Measurements from ENCODE around the gene B4GALT6. TPM values are rescaled to one million over a fixed set of nuclear protein-coding genes. Genes with fewer than 3 reads are reported as not detected.

Gene B4GALT6
- total and polyA plus RNA-seq, 2 of the 13 experiments (the other 11 are each of a cell fraction or from before 2014, with no cell fraction given) = 1.9 to 3.3 TPM

GRCh38 chr18:31643003-31643402 is 41.4 kb downstream of the B4GALT6 start (continued):
- TF ChIP-seq REST (IDR thresholded peaks at IDR 0.05; ENCODE audit: borderline replicate concordance in 1 of 2, low read depth in 1 of 2, low read length in 2 of 2) = no peak
- no peak for TF ChIP-seq ZMAT3 (CRISPR knock-in tag; conservative IDR thresholded peaks at IDR 0.05)
- TF ChIP-seq ZNF644 (CRISPR knock-in tag; IDR thresholded peaks at IDR 0.05; ENCODE audit: low read depth) = no peak
- TF ChIP-seq SIN3A (IDR thresholded peaks at IDR 0.05; ENCODE audit: borderline replicate concordance, low read depth, low read length) = no peak
- no peak for TF ChIP-seq TOPORS (CRISPR knock-in tag; IDR thresholded peaks at IDR 0.05)
- no peak for TF ChIP-seq AGO1 (IDR thresholded peaks at IDR 0.05; ENCODE audit: low read depth, low read length, poor library complexity, severe bottlenecking)
- TF ChIP-seq POLR2AphosphoS2 (IDR thresholded peaks at IDR 0.05; ENCODE audit: low read depth, low read length) = no peak
- TF ChIP-seq, protein P1, sequence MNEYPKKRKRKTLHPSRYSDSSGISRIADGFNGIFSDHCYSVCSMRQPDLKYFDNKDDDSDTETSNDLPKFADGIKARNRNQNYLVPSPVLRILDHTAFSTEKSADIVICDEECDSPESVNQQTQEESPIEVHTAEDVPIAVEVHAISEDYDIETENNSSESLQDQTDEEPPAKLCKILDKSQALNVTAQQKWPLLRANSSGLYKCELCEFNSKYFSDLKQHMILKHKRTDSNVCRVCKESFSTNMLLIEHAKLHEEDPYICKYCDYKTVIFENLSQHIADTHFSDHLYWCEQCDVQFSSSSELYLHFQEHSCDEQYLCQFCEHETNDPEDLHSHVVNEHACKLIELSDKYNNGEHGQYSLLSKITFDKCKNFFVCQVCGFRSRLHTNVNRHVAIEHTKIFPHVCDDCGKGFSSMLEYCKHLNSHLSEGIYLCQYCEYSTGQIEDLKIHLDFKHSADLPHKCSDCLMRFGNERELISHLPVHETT (CRISPR knock-in tag; conservative IDR thresholded peaks at IDR 0.05) = no peak
- no peak for TF ChIP-seq FOXM1 (CRISPR knock-in tag; IDR thresholded peaks at IDR 0.05)

DNA sequence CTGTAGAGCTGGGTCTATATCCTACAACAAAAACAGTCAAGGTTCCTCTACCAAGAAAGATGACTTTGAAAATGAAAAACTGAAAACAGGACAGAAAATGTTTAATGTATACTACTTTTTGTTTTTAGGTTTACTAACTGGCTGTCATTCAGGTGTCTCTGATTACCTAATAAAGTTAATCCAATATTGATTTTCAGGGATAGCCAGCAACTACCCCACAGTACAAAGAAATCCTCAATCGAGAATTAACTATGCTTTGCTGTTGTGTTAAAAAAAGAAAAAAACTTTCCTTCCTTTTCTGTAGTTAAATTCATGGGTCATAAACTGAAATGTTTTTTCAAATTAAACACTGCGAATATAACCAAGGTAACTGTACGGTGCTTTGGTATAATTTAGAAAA is 46.9 kb downstream of the B4GALT6 start:
- no peaks in the 10 kb centered on the region for H3K36me3 ChIP-seq (replicated peaks in 1 of 2; ENCODE audit: control insufficient read depth in 1 of 2, insufficient read depth in 2 of 2, low read length in 2 of 2)
- H3K4me1 ChIP-seq (ENCODE audit: insufficient read depth, low read length) = no peaks in the 10 kb centered on the region
- ATAC-seq (no peak), DNase-seq (ENCODE audit: low spot score) (no peak), FAIRE-seq (no peak)
- no peaks in the 10 kb centered on the region for H4K20me1 ChIP-seq (ENCODE audit: insufficient read depth, low read length)
- ChIA-PET CTCF (ENCODE audit: low intra/inter-chr PET ratio, low total read pairs) (no interaction called here), POLR2A (no interaction called here)
- WGBS (ENCODE audit: low lambda C conversion rate) = 89% methylated on average over 3 of the region's 3 CpGs
- H3K4me3 ChIP-seq (replicated peaks in 1 of 3; ENCODE audit: insufficient read depth in 1 of 3, low read depth in 2 of 3, low read length in 3 of 3) = no peak overlapping the region
- H3K27ac ChIP-seq (ENCODE audit: extremely low read length, insufficient read depth, low read length) = no peak overlapping the region
- H3K27me3 ChIP-seq (ENCODE audit: control insufficient read depth in 1 of 2, insufficient read depth in 2 of 2, low read length in 2 of 2) = no peaks in the 10 kb centered on the region
- H3K4me2 ChIP-seq (ENCODE audit: low read depth, low read length) = no peak overlapping the region
- in situ Hi-C loops (cut with HindIII; ENCODE audit: extremely low pct_ligation_motif_present, low pct_unique_long_range_greater_than_20kb) = no loop called here
- no peaks in the 10 kb centered on the region for H3K79me2 ChIP-seq (ENCODE audit: insufficient read depth, low read length)
- no peak overlapping the region for H3K9ac ChIP-seq (ENCODE audit: insufficient read depth, low read depth, low read length)
- BruUV-seq (replicated peaks) = no TSS peak
- intact Hi-C loops (cut with micrococcal nuclease; ENCODE audit: unreplicated experiment) = no loop called here
- no peak overlapping the region for H2AFZ ChIP-seq (ENCODE audit: low read length)
- no peaks in the 10 kb centered on the region for H3K9me3 ChIP-seq (ENCODE audit: low read length)
- no peak for TF ChIP-seq PLRG1 (conservative IDR thresholded peaks at IDR 0.05)
- no peak for TF ChIP-seq ADNP (CRISPR knock-in tag; IDR thresholded peaks at IDR 0.05)
- no peak for TF ChIP-seq ZNF34 (CRISPR knock-in tag; IDR thresholded peaks at IDR 0.05; ENCODE audit: borderline replicate concordance)
- no peak for TF ChIP-seq GABPB1 (CRISPR knock-in tag; IDR thresholded peaks at IDR 0.05)
- TF ChIP-seq REPIN1 (CRISPR knock-in tag; IDR thresholded peaks at IDR 0.05; ENCODE audit: borderline replicate concordance, low read depth) = no peak
- no peak for TF ChIP-seq NFE2 (CRISPR knock-in tag; IDR thresholded peaks at IDR 0.05)
- TF ChIP-seq, protein P2, sequence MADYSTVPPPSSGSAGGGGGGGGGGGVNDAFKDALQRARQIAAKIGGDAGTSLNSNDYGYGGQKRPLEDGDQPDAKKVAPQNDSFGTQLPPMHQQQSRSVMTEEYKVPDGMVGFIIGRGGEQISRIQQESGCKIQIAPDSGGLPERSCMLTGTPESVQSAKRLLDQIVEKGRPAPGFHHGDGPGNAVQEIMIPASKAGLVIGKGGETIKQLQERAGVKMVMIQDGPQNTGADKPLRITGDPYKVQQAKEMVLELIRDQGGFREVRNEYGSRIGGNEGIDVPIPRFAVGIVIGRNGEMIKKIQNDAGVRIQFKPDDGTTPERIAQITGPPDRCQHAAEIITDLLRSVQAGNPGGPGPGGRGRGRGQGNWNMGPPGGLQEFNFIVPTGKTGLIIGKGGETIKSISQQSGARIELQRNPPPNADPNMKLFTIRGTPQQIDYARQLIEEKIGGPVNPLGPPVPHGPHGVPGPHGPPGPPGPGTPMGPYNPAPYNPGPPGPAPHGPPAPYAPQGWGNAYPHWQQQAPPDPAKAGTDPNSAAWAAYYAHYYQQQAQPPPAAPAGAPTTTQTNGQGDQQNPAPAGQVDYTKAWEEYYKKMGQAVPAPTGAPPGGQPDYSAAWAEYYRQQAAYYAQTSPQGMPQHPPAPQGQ (CRISPR knock-in tag; IDR thresholded peaks at IDR 0.05; ENCODE audit: borderline replicate concordance) = no peak
- TF ChIP-seq, protein P3, sequence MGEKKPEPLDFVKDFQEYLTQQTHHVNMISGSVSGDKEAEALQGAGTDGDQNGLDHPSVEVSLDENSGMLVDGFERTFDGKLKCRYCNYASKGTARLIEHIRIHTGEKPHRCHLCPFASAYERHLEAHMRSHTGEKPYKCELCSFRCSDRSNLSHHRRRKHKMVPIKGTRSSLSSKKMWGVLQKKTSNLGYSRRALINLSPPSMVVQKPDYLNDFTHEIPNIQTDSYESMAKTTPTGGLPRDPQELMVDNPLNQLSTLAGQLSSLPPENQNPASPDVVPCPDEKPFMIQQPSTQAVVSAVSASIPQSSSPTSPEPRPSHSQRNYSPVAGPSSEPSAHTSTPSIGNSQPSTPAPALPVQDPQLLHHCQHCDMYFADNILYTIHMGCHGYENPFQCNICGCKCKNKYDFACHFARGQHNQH (CRISPR knock-in tag; IDR thresholded peaks at IDR 0.05) = no peak
- TF ChIP-seq HCFC1 (IDR thresholded peaks at IDR 0.05; ENCODE audit: low read depth, low read length) = no peak

Measured in HepG2 (cell line).